Heart left ventricle (tissue), 13 donors: ENCODE measurements around the gene ANGPTL3.

Experiments used
- CTCF ChIP-seq, 12 donors: fragments of 200-600 bp; sonication (generic) in 4 of 12; IDR thresholded peaks; one replicate each; pipeline versions ENCODE4 v1.5.0 to v1.8.0; 2018 to 2022; ENCODE audit warnings: antibody characterized with exemption in 12 of 12, mild to moderate bottlenecking in 5 of 12
- POLR2A ChIP-seq, 2 donors: fragments of 450-650 bp; IDR thresholded peaks; one replicate each; pipeline ENCODE4 v1.6.1; 2017; ENCODE audit warnings: antibody characterized with exemption in 2 of 2, mild to moderate bottlenecking in 2 of 2, moderate library complexity in 2 of 2
- donor health status: ischemic (EF 13 %, LVEDD 7.1; RV severe dilation, severe dysfunction).
- donor health status: DM: no; HTN: yes; CAD: no.
- donor health status: DM: no; HTN: no; CAD: no.
- donor health status: ischemic (EF 25% LVEDD 6.9; RV normal size, moderate dysfunction).
- donor health status: ischemic (EF 25% LVEDD 5.7; RV mildly dilated, moderate dysfunction).
- donor health status: ischemic (EF 35%, LVEDD 5.7; RV mildly dilated, moderate dysfunction).
- donor health status: nonischemic (EF 11% LVEDD 7.7; RV severe dilation, severe dysfunction).
- donor health status: DM: yes; HTN: yes; CAD: no.
- donor health status: PGD.
- donor health status: ischemic (EF 29% LVEDD 5.4; RV normal size, mild dysfunction).
- donor health status: nonischemic (EF 23%, LVEDD 6.1; RV moderate dilation, normal function).

GRCh38 chr1:62585469-62586155 lies 11.7 kb upstream of the ANGPTL3 start:
- TF ChIP-seq CTCF (IDR thresholded peaks at IDR 0.05) (no peak), POLR2A (IDR thresholded peaks at IDR 0.05) (no peak)
